HTERT RPE-1 (cell line): ENCODE data around the gene ACSS2.

Experiments used
- in situ Hi-C: fragments of 300-500 bp; cut with MboI; formaldehyde crosslinking; loops from 4 replicates; pipeline ENCODE4 v1.14.3; 2020; ENCODE audit warnings: low sequenced_read_pairs

ACSS2 gene

GRCh38 chr20:34876406-34877282 is at the start of gene ACSS2:
ACSS2 (plus strand) TSS chr20:34876612; CDS start chr20:34876646, 34 bp downstream.
- in situ Hi-C loops = no loop called here

- in situ Hi-C loops = no loop called here
These were observed 47.2 kb upstream of the ACSS2 start for GRCh38 chr20:34829191-34829590.

GRCh38 chr20:34831936-34832335 is 44.5 kb upstream of the ACSS2 start:
- in situ Hi-C loops = no loop called here

- in situ Hi-C loops = no loop called here
These were observed 41.9 kb upstream of the ACSS2 start for GRCh38 chr20:34834459-34834893.

- in situ Hi-C loops = no loop called here
These were observed 34.3 kb upstream of the ACSS2 start for GRCh38 chr20:34842143-34842542.

- in situ Hi-C loops = no loop called here
These were observed 33.0 kb upstream of the ACSS2 start for GRCh38 chr20:34843421-34843820.

- in situ Hi-C loops = no loop called here
These were observed 27.8 kb upstream of the ACSS2 start for GRCh38 chr20:34848597-34848996.

GRCh38 chr20:34849778-34850177 is 26.6 kb upstream of the ACSS2 start:
- in situ Hi-C loops = no loop called here

- in situ Hi-C loops = no loop called here
These were observed 25.4 kb upstream of the ACSS2 start for GRCh38 chr20:34850969-34851368.

- in situ Hi-C loops = no loop called here
These were observed 24.1 kb upstream of the ACSS2 start for GRCh38 chr20:34852298-34852697.

- in situ Hi-C loops = no loop called here
These were observed 17.0 kb upstream of the ACSS2 start for GRCh38 chr20:34859367-34859766.

- in situ Hi-C loops = no loop called here
These were observed 16.4 kb upstream of the ACSS2 start for GRCh38 chr20:34859826-34860545.

GRCh38 chr20:34861386-34862084 is 14.9 kb upstream of the ACSS2 start:
- in situ Hi-C loops = no loop called here

- in situ Hi-C loops = no loop called here
These were observed 13.7 kb upstream of the ACSS2 start for GRCh38 chr20:34862724-34863123.

- in situ Hi-C loops = no loop called here
These were observed 12.9 kb upstream of the ACSS2 start for GRCh38 chr20:34863421-34863965.

- in situ Hi-C loops = no loop called here
These were observed 12.2 kb upstream of the ACSS2 start for GRCh38 chr20:34864216-34864615.

GRCh38 chr20:34871320-34871926 is 5.0 kb upstream of the ACSS2 start:
- in situ Hi-C loops = no loop called here

- in situ Hi-C loops = no loop called here
These were observed 4.3 kb upstream of the ACSS2 start for GRCh38 chr20:34871966-34872621.

- in situ Hi-C loops = no loop called here
These were observed 3.7 kb upstream of the ACSS2 start, which contains the start of gene GGT7 for GRCh38 chr20:34872622-34873224. GGT7 (minus strand) TSS chr20:34872856; CDS start chr20:34872815, 41 bp downstream.
